GM23338 (cell line): ENCODE results near the gene SYT6. TPM values are rescaled to one million over a fixed set of nuclear protein-coding genes. Genes with fewer than 3 reads are reported as not detected.
"Not testable (repeated sequence)": the region's sequence is repeated elsewhere in the genome, so short reads cannot be mapped to it uniquely, and the experiment has no call there.

Source experiments
- ATAC-seq: fragments of 200-7000 bp; cut with Tn5 transposase; 3 replicates; pipeline ENCODE4 v1.9.1; 2020
- DNase-seq: peaks from one replicate; pipeline ENCODE4 v3.0.0-alpha.2; 2015; ENCODE audit warnings: low spot score
- H2AFZ ChIP-seq: fragments of 200-600 bp; sonication (generic); 2 replicates; pipeline ENCODE4 v1.8.0; 2016; ENCODE audit warnings: antibody characterized with exemption, mild to moderate bottlenecking, moderate library complexity
- H3F3A ChIP-seq: fragments of 200-600 bp; sonication (generic); replicated peaks from 2 replicates; pipeline ENCODE4 v1.8.0; 2017; ENCODE audit warnings: antibody characterized with exemption, mixed run types, low read depth
- H3K27ac ChIP-seq: fragments of 200-600 bp; sonication (generic); 2 replicates; pipeline ENCODE4 v1.6.1; 2016; ENCODE audit warnings: low read depth
- H3K27me3 ChIP-seq: fragments of 200-600 bp; sonication (generic); 2 replicates; pipeline ENCODE4 v1.8.0; 2016; ENCODE audit warnings: mild to moderate bottlenecking, mixed run types, moderate library complexity; ENCODE audit not compliant: insufficient read depth
- H3K36me3 ChIP-seq: fragments of 200-600 bp; sonication (generic); 2 replicates; pipeline ENCODE4 v1.8.0; 2016; ENCODE audit warnings: mild to moderate bottlenecking; ENCODE audit not compliant: insufficient read depth
- H3K4me1 ChIP-seq: fragments of 200-600 bp; sonication (generic); 2 replicates; pipeline ENCODE4 v1.8.0; 2016; ENCODE audit warnings: mild to moderate bottlenecking, moderate library complexity; ENCODE audit not compliant: insufficient read depth
- H3K4me2 ChIP-seq: fragments of 200-600 bp; sonication (generic); 2 replicates; pipeline ENCODE4 v1.7.1; 2017; ENCODE audit warnings: mixed run types
- H3K4me3 ChIP-seq: fragments of 200-600 bp; sonication (generic); 2 replicates; pipeline ENCODE4 v1.6.1; 2016; ENCODE audit warnings: mixed run types
- H3K79me2 ChIP-seq: fragments of 200-600 bp; sonication (generic); replicated peaks from 2 replicates; pipeline ENCODE4 v1.8.0; 2017; ENCODE audit warnings: mild to moderate bottlenecking; ENCODE audit not compliant: insufficient read depth
- H3K9me2 ChIP-seq: fragments of 200-600 bp; sonication (generic); 2 replicates; pipeline ENCODE4 v1.8.0; 2017; ENCODE audit not compliant: insufficient read depth
- H4K20me1 ChIP-seq: fragments of 200-600 bp; sonication (generic); replicated peaks from 2 replicates; pipeline ENCODE4 v1.8.0; 2017; ENCODE audit warnings: mild to moderate bottlenecking; ENCODE audit not compliant: insufficient read depth
- H3K27ac Mint-ChIP-seq: 2 replicates; pipeline ENCODE4 v1.8.0; 2020; ENCODE audit warnings: inconsistent platforms, mild to moderate bottlenecking, moderate library complexity, mixed read lengths
- H3K27me3 Mint-ChIP-seq: 3 replicates; pipeline ENCODE4 v1.8.0; 2022; ENCODE audit warnings: low read depth, mild to moderate bottlenecking, moderate library complexity, mixed read lengths, inconsistent platforms; ENCODE audit not compliant: insufficient read depth, poor library complexity
- H3K36me3 Mint-ChIP-seq: 3 replicates; pipeline ENCODE4 v1.8.0; 2021; ENCODE audit warnings: low read depth, mild to moderate bottlenecking, inconsistent platforms, moderate library complexity, mixed read lengths
- H3K4me1 Mint-ChIP-seq: 3 replicates; pipeline ENCODE4 v1.8.0; 2020; ENCODE audit warnings: mild to moderate bottlenecking, inconsistent platforms, mixed read lengths
- H3K4me3 Mint-ChIP-seq: 3 replicates; pipeline ENCODE4 v1.8.0; 2021; ENCODE audit warnings: moderate library complexity, mild to moderate bottlenecking, inconsistent platforms, mixed read lengths
- H3K9me3 Mint-ChIP-seq: 3 replicates; pipeline ENCODE4 v1.8.0; 2020; ENCODE audit warnings: moderate library complexity, mild to moderate bottlenecking, inconsistent platforms, mixed read lengths
- CREB1 ChIP-seq: fragments of 250-450 bp; sonication (Bioruptor Pico); IDR thresholded peaks from 2 replicates; pipeline ENCODE4 v1.5.0; 2020; ENCODE audit warnings: low read depth, mild to moderate bottlenecking, moderate library complexity
- EZH2 ChIP-seq: fragments of 200-600 bp; sonication (generic); IDR thresholded peaks from one replicate; pipeline ENCODE4 v1.8.0; 2017; ENCODE audit warnings: antibody characterized with exemption, mild to moderate bottlenecking, low read depth; ENCODE audit not compliant: unreplicated experiment
- EZH2phosphoT487 ChIP-seq: fragments of 200-600 bp; sonication (generic); IDR thresholded peaks from one replicate; pipeline ENCODE4 v1.8.1; 2018; ENCODE audit warnings: antibody characterized with exemption; ENCODE audit not compliant: unreplicated experiment
- JUNB ChIP-seq: IDR thresholded peaks from one replicate; pipeline ENCODE4 v1.6.1; 2016; ENCODE audit warnings: antibody characterized with exemption; ENCODE audit not compliant: unreplicated experiment
- NANOG ChIP-seq: IDR thresholded peaks from 2 replicates; pipeline ENCODE4 v1.6.1; 2016; ENCODE audit warnings: antibody characterized with exemption, borderline replicate concordance
- POLR2AphosphoS5 ChIP-seq: IDR thresholded peaks from 2 replicates; pipeline ENCODE4 v1.6.1; 2016; ENCODE audit warnings: antibody characterized with exemption, low read depth
- STAT1 ChIP-seq: IDR thresholded peaks from one replicate; pipeline ENCODE4 v1.6.1; 2016; ENCODE audit warnings: antibody characterized with exemption; ENCODE audit not compliant: unreplicated experiment
- ZNF114 ChIP-seq: fragments of 250-450 bp; sonication (Bioruptor Pico); IDR thresholded peaks from 2 replicates; pipeline ENCODE4 v1.5.0; 2020; ENCODE audit warnings: mild to moderate bottlenecking, moderate library complexity
- ZNF331 ChIP-seq: fragments of 250-450 bp; sonication (Bioruptor Pico); IDR thresholded peaks from 2 replicates; pipeline ENCODE4 v1.5.0; 2020; ENCODE audit warnings: low read depth, mild to moderate bottlenecking, moderate library complexity
- polyA plus RNA-seq: library from polyadenylated mRNA; unstranded; fragments of >200 nt; fragmentation: Nextera tagmentation; extraction: Ambion mirVana; gene quantifications from 2 replicates; pipeline ENCODE4 v1.2.1, GENCODE V29; 2016
- total RNA-seq: library from RNA; depleted of rRNA; stranded (reverse); fragments of >200 nt; shearing (Covaris generic); gene quantifications from 2 replicates; pipeline ENCODE4 v1.2.3, GENCODE V29; 2014
- TF ChIP-seq, protein P1 (sequence below): IDR thresholded peaks from 2 replicates; pipeline ENCODE4 v1.6.1; 2016; ENCODE audit warnings: antibody characterized with exemption
- TF ChIP-seq, protein P2 (sequence below): IDR thresholded peaks from one replicate; pipeline ENCODE4 v1.6.1; 2018; ENCODE audit warnings: antibody characterized with exemption; ENCODE audit not compliant: unreplicated experiment

Gene SYT6
- total and polyA plus RNA-seq, 2 experiments from 2014 or later: 31.2 to 42.6 TPM

GRCh38 chr1:114058236-114058635 is 95.4 kb downstream of the SYT6 start:
- not testable (repeated sequence) for H3K27me3 ChIP-seq, H3K4me2 ChIP-seq, H3K27ac Mint-ChIP-seq, DNase-seq, H3K79me2 ChIP-seq, H3K4me3 Mint-ChIP-seq, H3K27me3 Mint-ChIP-seq, H4K20me1 ChIP-seq, H3K27ac ChIP-seq, H3F3A ChIP-seq, H3K4me1 Mint-ChIP-seq, ATAC-seq, H3K4me3 ChIP-seq, H3K36me3 ChIP-seq
- Histone ChIP-seq H3K9me2 (peaks cover 53% of the 10 kb centered on the region), H3K4me1 (peaks cover 13% of the 10 kb centered on the region), H2AFZ (0 out of 2 replicates have a peak overlapping the region, but pooled peaks have one; percentile 32)
- peaks cover 37% of the 10 kb centered on the region for H3K9me3 Mint-ChIP-seq
- peaks cover 24% of the 10 kb centered on the region for H3K36me3 Mint-ChIP-seq

GRCh38 chr1:114054148-114054547 is 99.5 kb downstream of the SYT6 start:
- Mint-ChIP-seq H3K36me3 (peaks cover 9% of the 10 kb centered on the region; the same call in 2 of the 3 replicates), H3K4me1 (peaks cover 13% of the 10 kb centered on the region), H3K9me3 (peaks cover 12% of the 10 kb centered on the region), H3K27ac (no peak overlapping the region), H3K27me3 (peaks cover 5% of the 10 kb centered on the region), H3K4me3 (no peak overlapping the region)
- Histone ChIP-seq H3F3A (no peaks in the 10 kb centered on the region; the same call in 1 of the 2 replicates), H3K9me2 (peaks cover 43% of the 10 kb centered on the region), H3K27me3 (0 out of 2 replicates have a peak, but pooled peaks cover 3% of the 10 kb centered on the region), H4K20me1 (no peaks in the 10 kb centered on the region), H3K4me1 (peaks cover 9% of the 10 kb centered on the region), H3K4me3 (no peak overlapping the region), H3K27ac (no peak overlapping the region), H2AFZ (no peak overlapping the region), H3K4me2 (no peak overlapping the region), H3K79me2 (no peaks in the 10 kb centered on the region), H3K36me3 (no peaks in the 10 kb centered on the region)
- TF ChIP-seq EZH2phosphoT487 (no peak), ZNF114 (CRISPR knock-in tag) (no peak)
- TF ChIP-seq, protein P1, sequence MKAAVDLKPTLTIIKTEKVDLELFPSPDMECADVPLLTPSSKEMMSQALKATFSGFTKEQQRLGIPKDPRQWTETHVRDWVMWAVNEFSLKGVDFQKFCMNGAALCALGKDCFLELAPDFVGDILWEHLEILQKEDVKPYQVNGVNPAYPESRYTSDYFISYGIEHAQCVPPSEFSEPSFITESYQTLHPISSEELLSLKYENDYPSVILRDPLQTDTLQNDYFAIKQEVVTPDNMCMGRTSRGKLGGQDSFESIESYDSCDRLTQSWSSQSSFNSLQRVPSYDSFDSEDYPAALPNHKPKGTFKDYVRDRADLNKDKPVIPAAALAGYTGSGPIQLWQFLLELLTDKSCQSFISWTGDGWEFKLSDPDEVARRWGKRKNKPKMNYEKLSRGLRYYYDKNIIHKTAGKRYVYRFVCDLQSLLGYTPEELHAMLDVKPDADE: no peak
- ATAC-seq: no peak
- DNase-seq: no peak

DNA sequence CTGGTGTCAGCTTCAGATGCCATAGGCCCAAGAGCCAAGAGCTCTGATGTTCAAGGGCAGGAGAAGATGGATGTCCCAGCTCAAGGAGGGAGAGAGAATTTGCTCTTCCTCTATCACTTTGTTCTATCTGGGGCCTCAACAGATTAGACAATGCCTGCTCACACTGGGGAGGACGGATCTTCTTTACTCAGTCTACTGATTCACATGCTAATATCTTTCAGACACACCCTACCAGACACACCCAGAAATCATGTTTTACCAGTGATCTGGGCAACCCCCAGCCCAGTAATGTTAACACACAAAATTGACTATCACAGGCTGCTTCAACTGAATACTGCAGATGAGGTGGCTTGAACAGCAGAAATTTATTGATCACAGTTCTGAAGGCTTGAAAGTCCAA is 105.4 kb downstream of the SYT6 start:
- no peak for DNase-seq
- Histone ChIP-seq H3K36me3 (peaks cover 9% of the 10 kb centered on the region), H3F3A (no peaks in the 10 kb centered on the region), H3K79me2 (no peaks in the 10 kb centered on the region), H3K27ac (no peak overlapping the region), H3K9me2 (peaks cover 27% of the 10 kb centered on the region), H4K20me1 (no peaks in the 10 kb centered on the region), H3K4me2 (no peak overlapping the region), H3K4me3 (no peak overlapping the region), H2AFZ (no peak overlapping the region), H3K4me1 (no peaks in the 10 kb centered on the region), H3K27me3 (no peaks in the 10 kb centered on the region; the same call in 1 of the 2 replicates)
- no peak for TF ChIP-seq EZH2
- TF ChIP-seq CREB1 (CRISPR knock-in tag): no peak
- no peak for TF ChIP-seq POLR2AphosphoS5
- no peak for TF ChIP-seq JUNB
- no peak for TF ChIP-seq STAT1
- TF ChIP-seq ZNF331: no peak
- no peak for TF ChIP-seq NANOG
- TF ChIP-seq, protein P2, sequence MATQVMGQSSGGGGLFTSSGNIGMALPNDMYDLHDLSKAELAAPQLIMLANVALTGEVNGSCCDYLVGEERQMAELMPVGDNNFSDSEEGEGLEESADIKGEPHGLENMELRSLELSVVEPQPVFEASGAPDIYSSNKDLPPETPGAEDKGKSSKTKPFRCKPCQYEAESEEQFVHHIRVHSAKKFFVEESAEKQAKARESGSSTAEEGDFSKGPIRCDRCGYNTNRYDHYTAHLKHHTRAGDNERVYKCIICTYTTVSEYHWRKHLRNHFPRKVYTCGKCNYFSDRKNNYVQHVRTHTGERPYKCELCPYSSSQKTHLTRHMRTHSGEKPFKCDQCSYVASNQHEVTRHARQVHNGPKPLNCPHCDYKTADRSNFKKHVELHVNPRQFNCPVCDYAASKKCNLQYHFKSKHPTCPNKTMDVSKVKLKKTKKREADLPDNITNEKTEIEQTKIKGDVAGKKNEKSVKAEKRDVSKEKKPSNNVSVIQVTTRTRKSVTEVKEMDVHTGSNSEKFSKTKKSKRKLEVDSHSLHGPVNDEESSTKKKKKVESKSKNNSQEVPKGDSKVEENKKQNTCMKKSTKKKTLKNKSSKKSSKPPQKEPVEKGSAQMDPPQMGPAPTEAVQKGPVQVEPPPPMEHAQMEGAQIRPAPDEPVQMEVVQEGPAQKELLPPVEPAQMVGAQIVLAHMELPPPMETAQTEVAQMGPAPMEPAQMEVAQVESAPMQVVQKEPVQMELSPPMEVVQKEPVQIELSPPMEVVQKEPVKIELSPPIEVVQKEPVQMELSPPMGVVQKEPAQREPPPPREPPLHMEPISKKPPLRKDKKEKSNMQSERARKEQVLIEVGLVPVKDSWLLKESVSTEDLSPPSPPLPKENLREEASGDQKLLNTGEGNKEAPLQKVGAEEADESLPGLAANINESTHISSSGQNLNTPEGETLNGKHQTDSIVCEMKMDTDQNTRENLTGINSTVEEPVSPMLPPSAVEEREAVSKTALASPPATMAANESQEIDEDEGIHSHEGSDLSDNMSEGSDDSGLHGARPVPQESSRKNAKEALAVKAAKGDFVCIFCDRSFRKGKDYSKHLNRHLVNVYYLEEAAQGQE: no peak
- TF ChIP-seq, protein P1: no peak
- TF ChIP-seq ZNF114 (CRISPR knock-in tag): no peak
- no peak for TF ChIP-seq EZH2phosphoT487
- peaks cover 23% of the 10 kb centered on the region for H3K36me3 Mint-ChIP-seq
- H3K4me3 Mint-ChIP-seq: no peak overlapping the region
- H3K27ac Mint-ChIP-seq: no peak overlapping the region
- peaks cover 32% of the 10 kb centered on the region for H3K9me3 Mint-ChIP-seq
- ATAC-seq: no peak
- peaks cover 5% of the 10 kb centered on the region for H3K27me3 Mint-ChIP-seq
- peaks cover 5% of the 10 kb centered on the region; the same call in 1 of the 3 replicates for H3K4me1 Mint-ChIP-seq
